Adrenal gland (tissue), 5 donors: ENCODE results near the gene BNIP3.

Source experiments
- CTCF ChIP-seq, 6 experiments: fragments of 450-650 bp in 4 of 6; fragments of 200-600 bp in 2 of 6; sonication (generic) in 1 of 6; IDR thresholded peaks; 1 replicate in 5 of 6; 2 replicates in 1 of 6; pipeline versions ENCODE4 v1.5.1 to v1.8.0; 2016 to 2021; ENCODE audit warnings: antibody characterized with exemption in 6 of 6, mild to moderate bottlenecking in 2 of 6, moderate library complexity in 1 of 6
- POLR2A ChIP-seq, 2 donors: fragments of 450-650 bp; IDR thresholded peaks; one replicate each; pipeline ENCODE4 v1.6.1; 2017; ENCODE audit warnings: antibody characterized with exemption in 2 of 2, mild to moderate bottlenecking in 2 of 2, moderate library complexity in 1 of 2
- donor health status: DM: no; HTN: no; CAD: no.

- TF ChIP-seq POLR2A (IDR thresholded peaks at IDR 0.05), result no peak
- no peak for TF ChIP-seq CTCF (IDR thresholded peaks at IDR 0.05)
Measured at GRCh38 chr10:131960631-131961046, 21.1 kb downstream of the BNIP3 start.
